Thyroid gland (tissue), 4 donors: ENCODE measurements around the gene EFNA5.

Experiments used
- CTCF ChIP-seq, 6 experiments: fragments of 200-600 bp in 3 of 6; fragments of 450-650 bp in 3 of 6; sonication (generic) in 3 of 6; IDR thresholded peaks; one replicate each; pipeline ENCODE4 v1.5.1; 2016 to 2019; ENCODE audit warnings: antibody characterized with exemption in 6 of 6, mild to moderate bottlenecking in 2 of 6, inconsistent platforms in 1 of 6, moderate library complexity in 1 of 6
- POLR2A ChIP-seq, 2 donors: fragments of 450-650 bp; IDR thresholded peaks; one replicate each; pipeline ENCODE4 v1.6.1; 2017; ENCODE audit warnings: antibody characterized with exemption in 2 of 2, mild to moderate bottlenecking in 2 of 2, moderate library complexity in 1 of 2

GRCh38 chr5:107612541-107612940 is 58.2 kb downstream of the EFNA5 start:
- TF ChIP-seq POLR2A (IDR thresholded peaks at IDR 0.05) (no peak), CTCF (IDR thresholded peaks at IDR 0.05) (no peak)
